Spleen (tissue), 11 donors: Measurements from ENCODE around the gene LPCAT1. TPM values are rescaled to one million over a fixed set of nuclear protein-coding genes. Genes with fewer than 3 reads are reported as not detected.
A peak's percentile ranks its signal among the peaks of the same experiment; 100 is the strongest.
"Not testable (repeated sequence)": the region's sequence is repeated elsewhere in the genome, so short reads cannot be mapped to it uniquely, and the experiment has no call there.

Experiments used
- DNase-seq: peaks from one replicate; pipeline ENCODE4 v3.0.0-alpha.2; 2020
- H3K27ac ChIP-seq, 8 donors: fragments of 200-600 bp; sonication (generic) in 7 of 8; 1 replicate in 4 of 8; 2 replicates in 4 of 8; pipeline versions ENCODE4 v1.5.0 to v1.8.0; 2016 to 2021; ENCODE audit warnings: inconsistent platforms in 4 of 8, mild to moderate bottlenecking in 4 of 8, moderate library complexity in 1 of 8
- H3K27me3 ChIP-seq, 7 donors: fragments of 200-600 bp; sonication (generic) in 6 of 7; replicated peaks in 1 of 7; 1 replicate in 4 of 7; 2 replicates in 3 of 7; pipeline versions ENCODE4 v1.5.0 to v1.8.0; 2016 to 2021; ENCODE audit warnings: inconsistent platforms in 3 of 7, mild to moderate bottlenecking in 1 of 7
- H3K36me3 ChIP-seq, 6 donors: fragments of 200-600 bp; sonication (generic) in 5 of 6; 1 replicate in 4 of 6; 2 replicates in 2 of 6; pipeline versions ENCODE4 v1.5.0 to v1.8.0; 2016 to 2021; ENCODE audit warnings: inconsistent platforms in 2 of 6
- H3K4me1 ChIP-seq, 6 donors: fragments of 200-600 bp; sonication (generic) in 5 of 6; 1 replicate in 3 of 6; 2 replicates in 3 of 6; pipeline versions ENCODE4 v1.5.0 to v1.8.0; 2016 to 2021; ENCODE audit warnings: inconsistent platforms in 3 of 6
- H3K4me3 ChIP-seq, 8 donors: fragments of 200-600 bp; sonication (generic) in 7 of 8; 1 replicate in 4 of 8; 2 replicates in 4 of 8; pipeline versions ENCODE4 v1.5.0 to v1.8.0; 2016 to 2021; ENCODE audit warnings: inconsistent platforms in 4 of 8, mild to moderate bottlenecking in 4 of 8, moderate library complexity in 2 of 8
- H3K9me3 ChIP-seq, 8 donors: fragments of 200-600 bp; sonication (generic) in 7 of 8; 1 replicate in 4 of 8; 2 replicates in 4 of 8; pipeline versions ENCODE4 v1.5.0 to v1.8.0; 2016 to 2021; ENCODE audit warnings: inconsistent platforms in 4 of 8
- POLR2A ChIP-seq, 3 donors: fragments of 450-650 bp; IDR thresholded peaks; one replicate each; pipeline ENCODE4 v1.5.1; 2017; ENCODE audit warnings: antibody characterized with exemption in 3 of 3, mild to moderate bottlenecking in 1 of 3
- POLR2AphosphoS5 ChIP-seq, 3 donors: sonication (generic); formaldehyde crosslinking; IDR thresholded peaks; one replicate each; pipeline ENCODE4 v1.5.1; 2017; ENCODE audit warnings: antibody characterized with exemption in 3 of 3
- WGBS, 5 donors: extraction: QIAGEN DNeasy Blood & Tissue Kit in 3 of 5; methylation state at CpG; one replicate each; pipeline versions ENCODE4 v1.1.5 to v1.1.7; 2013 to 2018; 5-methylcytosine and 5-hydroxymethylcytosine counted together
- intact Hi-C: fragments of 100-400 bp; cut with DNase I; formaldehyde crosslinking; loops from one replicate; pipeline ENCODE4 v1.15.0; 2023; ENCODE audit warnings: low total_unique reads
- polyA plus RNA-seq, 3 donors: library from polyadenylated mRNA; stranded (reverse); fragments of 200-250 nt; gene quantifications; one replicate each; pipeline ENCODE4 v1.2.1, GENCODE V29; 2013
- total RNA-seq, 7 donors: library from RNA; depleted of rRNA in 3 of 7; stranded (reverse); fragments of >200 nt in 3 of 7; fragmentation: NEBNext Ultra II Directional in 4 of 7; extraction: Animal tissue kit (Norgen Biotek cat#: 25700) in 4 of 7; gene quantifications; one replicate each; pipeline versions ENCODE4 v1.1.0 to v1.2.1, GENCODE V29; 2016 to 2021
- TF ChIP-seq, protein P1 (sequence below), 11 experiments: fragments of 200-600 bp in 7 of 11; fragments of 450-650 bp in 4 of 11; sonication (generic) in 4 of 11; IDR thresholded peaks in 8 of 11; conservative IDR thresholded peaks in 3 of 11; 1 replicate in 7 of 11; 2 replicates in 4 of 11; pipeline versions ENCODE4 v1.4.0 to v1.8.0; 2016 to 2021; ENCODE audit warnings: antibody characterized with exemption in 11 of 11, inconsistent platforms in 4 of 11, mild to moderate bottlenecking in 1 of 11
- donor health status: healthy with polysubstance abuse.
- donor health status: DM: no; HTN: no; CAD: no; lungs with moderate emphysema.
- donor health status: DM: no; HTN: no; CAD: no.
- donor health status: Bipolar disorder and iron deficiency.
- donor health status: healthy.
- donor health status: DM: no; HTN: no; CAD: no.
- donor health status: DM: yes; HTN: yes; CAD: no.

LPCAT1 gene
- total and polyA plus RNA-seq, 10 donors: 52.2 to 322 (median 174) TPM

DNA sequence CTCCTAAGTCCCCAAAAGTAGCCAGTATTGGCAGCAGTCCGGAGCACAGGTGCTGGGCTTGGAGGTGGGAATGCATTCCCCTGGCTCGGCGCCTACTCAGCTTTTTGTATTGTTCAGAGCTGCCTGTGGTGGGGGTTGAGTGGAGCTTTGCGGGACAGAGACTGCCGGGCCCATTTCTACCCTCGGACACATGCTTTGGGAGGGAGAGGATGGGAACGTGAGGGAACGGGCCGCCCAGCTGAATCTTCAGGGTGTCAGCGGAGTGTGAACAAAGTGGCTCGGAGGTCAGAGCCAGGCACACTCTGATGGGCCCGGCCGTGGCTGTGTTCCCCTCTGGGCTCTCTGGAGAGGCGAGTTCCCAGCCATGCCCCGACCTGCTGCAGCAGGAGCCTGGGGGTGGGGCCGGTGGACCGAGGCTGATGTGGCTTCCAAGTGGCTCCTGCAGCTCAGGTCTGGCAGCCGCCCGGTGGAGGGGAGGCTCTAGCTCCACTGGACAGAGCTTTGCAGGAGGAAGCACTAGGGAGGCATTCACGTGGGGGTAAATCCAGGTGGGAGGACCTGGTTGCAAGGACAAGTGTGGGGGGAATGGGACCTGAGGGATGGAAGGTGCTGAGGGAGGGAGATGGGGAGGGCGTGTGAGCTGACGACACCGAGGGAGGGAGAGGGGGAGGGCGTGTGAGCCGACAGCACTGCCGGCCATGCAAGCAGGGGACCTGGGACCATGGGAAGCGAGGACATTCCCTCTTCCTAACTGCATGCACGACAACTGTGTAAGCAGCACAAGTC, 47.4 kb downstream of the LPCAT1 start:
- peak overlapping the region in 7 of 8 donors; percentile 80 to 96 (median 84) for H3K27ac ChIP-seq
- no peaks in the 10 kb centered on the region for H3K9me3 ChIP-seq
- TF ChIP-seq POLR2AphosphoS5 (IDR thresholded peaks at IDR 0.05): peak in 2 of 3 donors; percentile 17 to 27
- TF ChIP-seq, protein P1, sequence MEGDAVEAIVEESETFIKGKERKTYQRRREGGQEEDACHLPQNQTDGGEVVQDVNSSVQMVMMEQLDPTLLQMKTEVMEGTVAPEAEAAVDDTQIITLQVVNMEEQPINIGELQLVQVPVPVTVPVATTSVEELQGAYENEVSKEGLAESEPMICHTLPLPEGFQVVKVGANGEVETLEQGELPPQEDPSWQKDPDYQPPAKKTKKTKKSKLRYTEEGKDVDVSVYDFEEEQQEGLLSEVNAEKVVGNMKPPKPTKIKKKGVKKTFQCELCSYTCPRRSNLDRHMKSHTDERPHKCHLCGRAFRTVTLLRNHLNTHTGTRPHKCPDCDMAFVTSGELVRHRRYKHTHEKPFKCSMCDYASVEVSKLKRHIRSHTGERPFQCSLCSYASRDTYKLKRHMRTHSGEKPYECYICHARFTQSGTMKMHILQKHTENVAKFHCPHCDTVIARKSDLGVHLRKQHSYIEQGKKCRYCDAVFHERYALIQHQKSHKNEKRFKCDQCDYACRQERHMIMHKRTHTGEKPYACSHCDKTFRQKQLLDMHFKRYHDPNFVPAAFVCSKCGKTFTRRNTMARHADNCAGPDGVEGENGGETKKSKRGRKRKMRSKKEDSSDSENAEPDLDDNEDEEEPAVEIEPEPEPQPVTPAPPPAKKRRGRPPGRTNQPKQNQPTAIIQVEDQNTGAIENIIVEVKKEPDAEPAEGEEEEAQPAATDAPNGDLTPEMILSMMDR (IDR thresholded peaks at IDR 0.05 in 8 of 11, conservative IDR thresholded peaks at IDR 0.05 in 3 of 11): no peak
- intact Hi-C loops: no loop called here
- 92 to 94% (median 93%) methylated on average over 23 to 28 of the region's 28 CpGs for WGBS, 5 donors
- peak; percentile 81 for DNase-seq
- H3K27me3 ChIP-seq: no peaks in the 10 kb centered on the region
- peaks cover 14 to 57% (median 37%) of the 10 kb centered on the region in 6 donors for H3K4me1 ChIP-seq
- H3K4me3 ChIP-seq: peak overlapping the region in 1 of 8 donors; percentile 58
- H3K36me3 ChIP-seq: peaks cover 2 to 95% (median 73%) of the 10 kb centered on the region in 6 donors

GRCh38 chr5:1475544-1475900, 48.2 kb downstream of the LPCAT1 start:
- H3K36me3 ChIP-seq: peaks cover 2 to 96% (median 82%) of the 10 kb centered on the region in 6 donors
- H3K27ac ChIP-seq: peak overlapping the region in 4 of 8 donors; percentile 75 to 95 (median 84)
- H3K4me1 ChIP-seq: peaks cover 11 to 49% (median 28%) of the 10 kb centered on the region in 6 donors
- DNase-seq: peak; percentile 78
- H3K4me3 ChIP-seq: peak overlapping the region in 1 of 8 donors; percentile 14
- H3K27me3 ChIP-seq, H3K9me3 ChIP-seq, intact Hi-C loops: not testable (repeated sequence)
- 87 to 96% (median 93%) methylated on average over 2 to 17 of the region's 17 CpGs for WGBS, 5 donors
- TF ChIP-seq POLR2AphosphoS5 (IDR thresholded peaks at IDR 0.05): peak in 2 of 3 donors; percentile 30 to 48

GRCh38 chr5:1474866-1475543, 48.8 kb downstream of the LPCAT1 start:
- H3K27ac ChIP-seq: peak overlapping the region in 4 of 8 donors; percentile 75 to 95 (median 84)
- WGBS, 5 donors: 71 to 89% (median 83%) methylated on average over 20 to 24 of the region's 24 CpGs
- peak; percentile 80 for DNase-seq
- H3K4me3 ChIP-seq: peak overlapping the region in 1 of 8 donors; percentile 14
- peaks cover 8 to 43% (median 23%) of the 10 kb centered on the region in 6 donors for H3K4me1 ChIP-seq
- no peaks in the 10 kb centered on the region for H3K27me3 ChIP-seq
- peak; percentile 2 to 70 (median 64) for TF ChIP-seq POLR2AphosphoS5 (IDR thresholded peaks at IDR 0.05)
- no peak for TF ChIP-seq POLR2A (IDR thresholded peaks at IDR 0.05)
- TF ChIP-seq, protein P1 (IDR thresholded peaks at IDR 0.05 in 8 of 11, conservative IDR thresholded peaks at IDR 0.05 in 3 of 11): no peak
- no peaks in the 10 kb centered on the region for H3K9me3 ChIP-seq
- H3K36me3 ChIP-seq: peaks cover 2 to 97% (median 87%) of the 10 kb centered on the region in 6 donors
- intact Hi-C loops: no loop called here

- peak; percentile 76 for DNase-seq
- intact Hi-C loops: no loop called here
- H3K36me3 ChIP-seq: peaks cover 2 to 100% (median 92%) of the 10 kb centered on the region in 6 donors
Measured at GRCh38 chr5:1474183-1474839, 49.4 kb downstream of the LPCAT1 start.

More at GRCh38 chr5:1474183-1474839, 49.4 kb downstream of the LPCAT1 start:
- TF ChIP-seq POLR2A (IDR thresholded peaks at IDR 0.05): no peak
- TF ChIP-seq POLR2AphosphoS5 (IDR thresholded peaks at IDR 0.05): peak in 2 of 3 donors; percentile 11 to 47
- peaks cover under 1 to 36% (median 16%) of the 10 kb centered on the region in 6 donors for H3K4me1 ChIP-seq
- H3K27ac ChIP-seq: peak overlapping the region in 4 of 8 donors; percentile 75 to 95 (median 84)
- H3K4me3 ChIP-seq: peak overlapping the region in 1 of 8 donors; percentile 14
- H3K9me3 ChIP-seq: no peaks in the 10 kb centered on the region
- 93 to 97% (median 95%) methylated on average over 21 of the region's 21 CpGs for WGBS, 5 donors
- H3K27me3 ChIP-seq: no peaks in the 10 kb centered on the region
